Astrocyte of the spinal cord (primary cell): ENCODE measurements around the gene DUSP15.

Source experiments
- DNase-seq: peaks from one replicate; pipeline ENCODE4 v3.0.0; 2011; ENCODE audit warnings: low read depth, low spot score
- H3K4me3 ChIP-seq: 2 replicates; pipeline ENCODE4 v1.5.1; 2011; ENCODE audit warnings: low read depth, mild to moderate bottlenecking, low read length, moderate library complexity
- in situ Hi-C: cut with HindIII; loops from 2 replicates; pipeline ENCODE4 v1.10.0; 2017; ENCODE audit warnings: low sequenced_read_pairs
- TF ChIP-seq, protein P1 (sequence below): IDR thresholded peaks from 2 replicates; pipeline ENCODE4 v1.5.1; 2012; ENCODE audit warnings: low read depth, mild to moderate bottlenecking, low read length, inconsistent platforms

The DUSP15 gene

GRCh38 chr20:31875671-31876070 lies 5.3 kb upstream of the DUSP15 start:
- no peak for DNase-seq
- TF ChIP-seq, protein P1, sequence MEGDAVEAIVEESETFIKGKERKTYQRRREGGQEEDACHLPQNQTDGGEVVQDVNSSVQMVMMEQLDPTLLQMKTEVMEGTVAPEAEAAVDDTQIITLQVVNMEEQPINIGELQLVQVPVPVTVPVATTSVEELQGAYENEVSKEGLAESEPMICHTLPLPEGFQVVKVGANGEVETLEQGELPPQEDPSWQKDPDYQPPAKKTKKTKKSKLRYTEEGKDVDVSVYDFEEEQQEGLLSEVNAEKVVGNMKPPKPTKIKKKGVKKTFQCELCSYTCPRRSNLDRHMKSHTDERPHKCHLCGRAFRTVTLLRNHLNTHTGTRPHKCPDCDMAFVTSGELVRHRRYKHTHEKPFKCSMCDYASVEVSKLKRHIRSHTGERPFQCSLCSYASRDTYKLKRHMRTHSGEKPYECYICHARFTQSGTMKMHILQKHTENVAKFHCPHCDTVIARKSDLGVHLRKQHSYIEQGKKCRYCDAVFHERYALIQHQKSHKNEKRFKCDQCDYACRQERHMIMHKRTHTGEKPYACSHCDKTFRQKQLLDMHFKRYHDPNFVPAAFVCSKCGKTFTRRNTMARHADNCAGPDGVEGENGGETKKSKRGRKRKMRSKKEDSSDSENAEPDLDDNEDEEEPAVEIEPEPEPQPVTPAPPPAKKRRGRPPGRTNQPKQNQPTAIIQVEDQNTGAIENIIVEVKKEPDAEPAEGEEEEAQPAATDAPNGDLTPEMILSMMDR = no peak
- no peak overlapping the region for H3K4me3 ChIP-seq
- in situ Hi-C loops = no loop called here

DNA sequence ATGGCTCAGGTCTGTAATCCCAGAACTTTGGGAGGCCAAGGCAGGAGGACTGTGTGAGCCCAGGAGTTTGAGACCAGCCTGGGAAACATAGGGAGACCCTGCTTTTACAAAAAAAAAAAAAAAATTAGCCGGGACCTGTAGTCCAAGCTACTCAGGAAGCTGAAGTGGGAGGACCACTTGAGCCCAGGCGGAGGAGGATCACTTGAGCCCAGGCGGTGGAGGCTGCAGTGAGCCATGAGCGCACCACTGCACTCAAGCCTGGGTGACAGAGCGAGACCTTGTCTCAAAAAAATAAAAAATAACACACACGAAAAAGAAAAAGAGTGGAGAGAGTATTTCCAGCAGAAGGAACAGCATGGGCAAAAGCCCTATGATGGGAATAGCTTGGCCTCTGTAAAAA lies 2.1 kb upstream of the DUSP15 start:
- TF ChIP-seq, protein P1 = no peak
- in situ Hi-C loops = no loop called here
- no peak for DNase-seq
- no peak overlapping the region for H3K4me3 ChIP-seq

DNA sequence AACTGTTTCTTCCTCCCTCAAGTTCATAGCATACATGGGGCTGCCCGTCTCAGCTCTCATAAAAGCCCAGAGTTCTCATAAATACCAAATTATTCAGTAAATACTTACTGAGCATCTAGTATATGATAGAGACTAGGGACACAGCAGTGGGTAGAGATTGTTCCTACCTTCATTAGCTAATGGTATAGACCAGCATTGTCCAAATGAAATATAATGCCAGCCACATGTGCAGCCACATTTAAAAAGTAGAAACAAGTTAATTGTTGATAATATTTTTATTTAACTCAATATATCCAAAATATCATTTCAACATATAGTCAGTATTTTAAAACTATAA lies 1.3 kb upstream of the DUSP15 start:
- TF ChIP-seq, protein P1 = no peak
- DNase-seq = no peak
- H3K4me3 ChIP-seq = no peak overlapping the region
- in situ Hi-C loops = no loop called here

GRCh38 chr20:31870726-31871617 lies 645 bp upstream of the DUSP15 start:
- H3K4me3 ChIP-seq = no peak overlapping the region
- TF ChIP-seq, protein P1 = no peak
- DNase-seq = no peak
- in situ Hi-C loops = no loop called here

- H3K4me3 ChIP-seq = no peak overlapping the region
- in situ Hi-C loops = no loop called here
- DNase-seq = no peak
- TF ChIP-seq, protein P1 = no peak
These were observed 720 bp downstream of the DUSP15 start for GRCh38 chr20:31869673-31869941.

GRCh38 chr20:31868853-31869672 lies 1.3 kb downstream of the DUSP15 start:
- TF ChIP-seq, protein P1 = no peak
- no peak overlapping the region for H3K4me3 ChIP-seq
- no peak for DNase-seq
- in situ Hi-C loops = no loop called here
